Measurements from ENCODE around the gene SLC43A2.

DNA sequence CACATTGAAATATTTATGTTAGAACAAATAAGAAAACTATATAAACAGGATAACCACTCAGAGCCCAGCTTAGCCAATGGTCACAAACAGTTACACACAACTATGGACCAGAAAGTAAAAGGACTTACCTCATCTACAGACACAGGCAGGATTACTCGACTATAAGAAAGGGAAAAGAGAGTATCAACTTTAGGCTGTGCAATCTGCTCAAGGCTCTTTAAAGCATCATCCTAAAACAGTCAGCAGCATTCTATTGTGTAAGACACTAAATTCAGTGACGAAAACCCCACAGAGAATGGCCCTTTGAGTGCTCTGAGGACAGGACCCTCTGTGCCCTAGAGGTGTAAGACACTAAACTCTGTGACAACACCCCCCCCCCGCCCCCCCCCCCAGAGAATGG lies 70.2 kb downstream of the SLC43A2 start:
- TF ChIP-seq EP300 (conservative IDR thresholded peaks at IDR 0.05; ENCODE audit: poor library complexity, severe bottlenecking) (no peak), POLR2AphosphoS5 (IDR thresholded peaks at IDR 0.05) (no peak)
